ENCODE results near the gene FAM193A. TPM values are rescaled to one million over a fixed set of nuclear protein-coding genes. Genes with fewer than 3 reads are reported as not detected.
"Not testable (repeated sequence)": the region's sequence is repeated elsewhere in the genome, so short reads cannot be mapped to it uniquely, and the experiment has no call there.

FAM193A gene
- polyA plus RNA-seq, 2 donors = 5.8 to 10.2 TPM

GRCh38 chr4:2619459-2619858 is 83.0 kb downstream of the FAM193A start:
- peaks cover 3 to 18% of the 10 kb centered on the region in 2 donors for H3K4me1 ChIP-seq (ENCODE audit: control insufficient read depth in 2 of 2, insufficient read depth in 2 of 2, low read length in 1 of 2)
- H3K9me3 ChIP-seq (ENCODE audit: control insufficient read depth in 2 of 2, insufficient read depth in 1 of 2, low read depth in 1 of 2, low read length in 1 of 2) = no peaks in the 10 kb centered on the region
- 92 to 94% methylated on average over 8 of the region's 8 CpGs for WGBS, 2 donors
- no peak overlapping the region for H3K27ac ChIP-seq (ENCODE audit: low read depth in 2 of 2, low read length in 1 of 2)
- no peaks in the 10 kb centered on the region for H3K27me3 ChIP-seq (ENCODE audit: control insufficient read depth in 1 of 2, insufficient read depth in 2 of 2, low read length in 2 of 2)
- no peak overlapping the region for H3K4me3 ChIP-seq (ENCODE audit: low read depth in 1 of 2, low read length in 2 of 2)
- no peaks in the 10 kb centered on the region for H3K36me3 ChIP-seq (ENCODE audit: control insufficient read depth in 2 of 2, insufficient read depth in 2 of 2, low read length in 1 of 2)

GRCh38 chr4:2621419-2621818 is 85.0 kb downstream of the FAM193A start:
- no peaks in the 10 kb centered on the region for H3K27me3 ChIP-seq (ENCODE audit: control insufficient read depth in 1 of 2, insufficient read depth in 2 of 2, low read length in 2 of 2)
- no peak overlapping the region for H3K4me3 ChIP-seq (ENCODE audit: low read depth in 1 of 2, low read length in 2 of 2)
- WGBS, 2 donors = 83 to 89% methylated on average over 7 of the region's 7 CpGs
- H3K9me3 ChIP-seq (ENCODE audit: control insufficient read depth in 2 of 2, insufficient read depth in 1 of 2, low read depth in 1 of 2, low read length in 1 of 2) = no peaks in the 10 kb centered on the region
- H3K4me1 ChIP-seq (ENCODE audit: control insufficient read depth in 2 of 2, insufficient read depth in 2 of 2, low read length in 1 of 2) = peaks cover 8 to 18% of the 10 kb centered on the region in 2 donors
- peaks cover 3 to 9% of the 10 kb centered on the region in 2 donors for H3K36me3 ChIP-seq (ENCODE audit: control insufficient read depth in 2 of 2, insufficient read depth in 2 of 2, low read length in 1 of 2)
- no peak overlapping the region for H3K27ac ChIP-seq (ENCODE audit: low read depth in 2 of 2, low read length in 1 of 2)

GRCh38 chr4:2623442-2623841 is 87.0 kb downstream of the FAM193A start:
- H3K27ac ChIP-seq (ENCODE audit: low read depth in 2 of 2, low read length in 1 of 2) = no peak overlapping the region
- H3K36me3 ChIP-seq (ENCODE audit: control insufficient read depth in 2 of 2, insufficient read depth in 2 of 2, low read length in 1 of 2) = peaks cover 5 to 18% of the 10 kb centered on the region in 2 donors
- WGBS, 2 donors = 86 to 89% methylated on average over 6 of the region's 6 CpGs
- peaks cover 8 to 18% of the 10 kb centered on the region in 2 donors for H3K4me1 ChIP-seq (ENCODE audit: control insufficient read depth in 2 of 2, insufficient read depth in 2 of 2, low read length in 1 of 2)
- H3K27me3 ChIP-seq (ENCODE audit: control insufficient read depth in 1 of 2, insufficient read depth in 2 of 2, low read length in 2 of 2) = no peaks in the 10 kb centered on the region
- H3K9me3 ChIP-seq (ENCODE audit: control insufficient read depth in 2 of 2, insufficient read depth in 1 of 2, low read depth in 1 of 2, low read length in 1 of 2) = no peaks in the 10 kb centered on the region
- H3K4me3 ChIP-seq (ENCODE audit: low read depth in 1 of 2, low read length in 2 of 2) = no peak overlapping the region

- Histone ChIP-seq H3K9me3 (ENCODE audit: control insufficient read depth in 2 of 2, insufficient read depth in 1 of 2, low read depth in 1 of 2, low read length in 1 of 2) (no peaks in the 10 kb centered on the region), H3K27ac (ENCODE audit: low read depth in 2 of 2, low read length in 1 of 2) (no peak overlapping the region), H3K36me3 (ENCODE audit: control insufficient read depth in 2 of 2, insufficient read depth in 2 of 2, low read length in 1 of 2) (peaks cover 5 to 18% of the 10 kb centered on the region in 2 donors), H3K4me1 (ENCODE audit: control insufficient read depth in 2 of 2, insufficient read depth in 2 of 2, low read length in 1 of 2) (peaks cover 8 to 18% of the 10 kb centered on the region in 2 donors), H3K27me3 (ENCODE audit: control insufficient read depth in 1 of 2, insufficient read depth in 2 of 2, low read length in 2 of 2) (no peaks in the 10 kb centered on the region), H3K4me3 (ENCODE audit: low read depth in 1 of 2, low read length in 2 of 2) (no peak overlapping the region)
- 58 to 66% methylated on average over 22 of the region's 22 CpGs for WGBS, 2 donors
Observed at GRCh38 chr4:2624782-2625530, 88.5 kb downstream of the FAM193A start.

- 74 to 89% methylated on average over 10 of the region's 10 CpGs for WGBS, 2 donors
- Histone ChIP-seq H3K4me3 (ENCODE audit: low read depth in 1 of 2, low read length in 2 of 2) (no peak overlapping the region), H3K36me3 (ENCODE audit: control insufficient read depth in 2 of 2, insufficient read depth in 2 of 2, low read length in 1 of 2) (peaks cover 8 to 28% of the 10 kb centered on the region in 2 donors), H3K9me3 (ENCODE audit: control insufficient read depth in 2 of 2, insufficient read depth in 1 of 2, low read depth in 1 of 2, low read length in 1 of 2) (no peaks in the 10 kb centered on the region), H3K4me1 (ENCODE audit: control insufficient read depth in 2 of 2, insufficient read depth in 2 of 2, low read length in 1 of 2) (peaks cover 5 to 12% of the 10 kb centered on the region in 2 donors), H3K27me3 (ENCODE audit: control insufficient read depth in 1 of 2, insufficient read depth in 2 of 2, low read length in 2 of 2) (no peaks in the 10 kb centered on the region), H3K27ac (ENCODE audit: low read depth in 2 of 2, low read length in 1 of 2) (no peak overlapping the region)
Observed at GRCh38 chr4:2626231-2626630, 89.8 kb downstream of the FAM193A start.

- Histone ChIP-seq H3K4me3 (ENCODE audit: low read depth in 1 of 2, low read length in 2 of 2) (no peak overlapping the region), H3K4me1 (ENCODE audit: control insufficient read depth in 2 of 2, insufficient read depth in 2 of 2, low read length in 1 of 2) (no peaks in the 10 kb centered on the region), H3K9me3 (ENCODE audit: control insufficient read depth in 2 of 2, insufficient read depth in 1 of 2, low read depth in 1 of 2, low read length in 1 of 2) (no peaks in the 10 kb centered on the region), H3K36me3 (ENCODE audit: control insufficient read depth in 2 of 2, insufficient read depth in 2 of 2, low read length in 1 of 2) (peaks cover 8 to 36% of the 10 kb centered on the region in 2 donors), H3K27me3 (ENCODE audit: control insufficient read depth in 1 of 2, insufficient read depth in 2 of 2, low read length in 2 of 2) (no peaks in the 10 kb centered on the region), H3K27ac (ENCODE audit: low read depth in 2 of 2, low read length in 1 of 2) (no peak overlapping the region)
- WGBS, 2 donors = 93% methylated on average over 24 of the region's 24 CpGs
Observed at GRCh38 chr4:2630556-2631273, 94.3 kb downstream of the FAM193A start.

- peaks cover 9 to 23% of the 10 kb centered on the region in 2 donors for H3K36me3 ChIP-seq (ENCODE audit: control insufficient read depth in 2 of 2, insufficient read depth in 2 of 2, low read length in 1 of 2)
- 83 to 94% methylated on average over 5 of the region's 5 CpGs for WGBS, 2 donors
- H3K27me3 ChIP-seq (ENCODE audit: control insufficient read depth in 1 of 2, insufficient read depth in 2 of 2, low read length in 2 of 2) = no peaks in the 10 kb centered on the region
- H3K9me3 ChIP-seq (ENCODE audit: control insufficient read depth in 2 of 2, insufficient read depth in 1 of 2, low read depth in 1 of 2, low read length in 1 of 2) = no peaks in the 10 kb centered on the region
- H3K4me3 ChIP-seq (ENCODE audit: low read depth in 1 of 2, low read length in 2 of 2) = no peak overlapping the region
- H3K27ac ChIP-seq (ENCODE audit: low read depth in 2 of 2, low read length in 1 of 2) = no peak overlapping the region
- no peaks in the 10 kb centered on the region for H3K4me1 ChIP-seq (ENCODE audit: control insufficient read depth in 2 of 2, insufficient read depth in 2 of 2, low read length in 1 of 2)
Observed at GRCh38 chr4:2634014-2634413, 97.6 kb downstream of the FAM193A start.

GRCh38 chr4:2636331-2636730 is 99.9 kb downstream of the FAM193A start:
- H3K27ac ChIP-seq (ENCODE audit: low read depth in 2 of 2, low read length in 1 of 2) = no peak overlapping the region

GRCh38 chr4:2636994-2637393 is 100.5 kb downstream of the FAM193A start:
- H3K36me3 ChIP-seq (ENCODE audit: control insufficient read depth in 2 of 2, insufficient read depth in 2 of 2, low read length in 1 of 2) = peaks cover 6 to 16% of the 10 kb centered on the region in 2 donors
- H3K27me3 ChIP-seq (ENCODE audit: control insufficient read depth in 1 of 2, insufficient read depth in 2 of 2, low read length in 2 of 2); H3K9me3 ChIP-seq (ENCODE audit: control insufficient read depth in 2 of 2, insufficient read depth in 1 of 2, low read depth in 1 of 2, low read length in 1 of 2); H3K4me1 ChIP-seq (ENCODE audit: control insufficient read depth in 2 of 2, insufficient read depth in 2 of 2, low read length in 1 of 2); H3K4me3 ChIP-seq (ENCODE audit: low read depth in 1 of 2, low read length in 2 of 2); H3K27ac ChIP-seq (ENCODE audit: low read depth in 2 of 2, low read length in 1 of 2): not testable (repeated sequence)
- 93 to 97% methylated on average over 5 of the region's 5 CpGs for WGBS, 2 donors

More at GRCh38 chr4:2636331-2636730, 99.9 kb downstream of the FAM193A start:
- H3K4me3 ChIP-seq (ENCODE audit: low read depth in 1 of 2, low read length in 2 of 2) = no peak overlapping the region
- peaks cover 6 to 19% of the 10 kb centered on the region in 2 donors for H3K36me3 ChIP-seq (ENCODE audit: control insufficient read depth in 2 of 2, insufficient read depth in 2 of 2, low read length in 1 of 2)
- no peaks in the 10 kb centered on the region for H3K4me1 ChIP-seq (ENCODE audit: control insufficient read depth in 2 of 2, insufficient read depth in 2 of 2, low read length in 1 of 2)
- WGBS, 2 donors = 90 to 94% methylated on average over 6 of the region's 6 CpGs
- H3K27me3 ChIP-seq (ENCODE audit: control insufficient read depth in 1 of 2, insufficient read depth in 2 of 2, low read length in 2 of 2) = no peaks in the 10 kb centered on the region
- H3K9me3 ChIP-seq (ENCODE audit: control insufficient read depth in 2 of 2, insufficient read depth in 1 of 2, low read depth in 1 of 2, low read length in 1 of 2) = no peaks in the 10 kb centered on the region

Data from esophagus (tissue), 2 donors.